ENCODE data around the gene RPS21.

The RPS21 gene

GRCh38 chr20:62428002-62428372 is 41.1 kb downstream of the RPS21 start:
- DNase-seq, result no peak

- no peak for DNase-seq
Measured at GRCh38 chr20:62428396-62429295, 41.7 kb downstream of the RPS21 start.

- no peak for DNase-seq
Measured at GRCh38 chr20:62429455-62430310, 42.8 kb downstream of the RPS21 start.

- no peak for DNase-seq
Measured at GRCh38 chr20:62430311-62430853, 43.5 kb downstream of the RPS21 start.

GRCh38 chr20:62430866-62431447 is 44.1 kb downstream of the RPS21 start:
- DNase-seq, result peak; percentile 32

- no peak for DNase-seq
Measured at GRCh38 chr20:62433658-62434497, 47.0 kb downstream of the RPS21 start.

GRCh38 chr20:62436692-62437091 is 49.8 kb downstream of the RPS21 start:
- no peak for DNase-seq

- DNase-seq, result no peak
Measured at GRCh38 chr20:62437496-62437895, 50.6 kb downstream of the RPS21 start.

GRCh38 chr20:62437927-62438326 is 51.0 kb downstream of the RPS21 start:
- DNase-seq, result no peak

Measured in NCI-H510A treated with DMSO at 0.1 percent for 48 hours (cell line).